PC-3 (cell line): ENCODE measurements around the gene DIP2B. TPM values are rescaled to one million over a fixed set of nuclear protein-coding genes. Genes with fewer than 3 reads are reported as not detected.
A peak's percentile ranks its signal among the peaks of the same experiment; 100 is the strongest.

Experiments
- ATAC-seq: fragments of 200-7000 bp; cut with Tn5 transposase; 2 replicates; pipeline ENCODE4 v1.9.1; 2020; ENCODE audit warnings: mild to moderate bottlenecking, moderate library complexity
- BruUV-seq: library from RNA; stranded (reverse); fragments of 400-500 nt; replicated peaks from 2 replicates; lab custom pipeline; 2021; lab: Mats Ljungman, UMichigan
- CTCF ChIA-PET: fragments of 300-600 bp; sonication (Branson Sonifier 250); formaldehyde crosslinking; loops from one replicate; lab custom pipeline; 2022; ENCODE audit warnings: antibody characterized with exemption; lab: Charles Lee
- POLR2A ChIA-PET: fragments of 300-600 bp; sonication (Branson Sonifier 250); formaldehyde crosslinking; loops from one replicate; lab custom pipeline; 2022; ENCODE audit warnings: antibody characterized with exemption; ENCODE audit not compliant: unreplicated experiment; lab: Charles Lee
- DNase-seq: peaks from one replicate; pipeline ENCODE4 v3.0.0-alpha.2; 2015
- H2AFZ ChIP-seq: fragments of 300-600 bp; sonication (generic); 2 replicates; pipeline ENCODE4 v1.6.0; 2016; ENCODE audit warnings: antibody characterized with exemption, low read length
- H3F3A ChIP-seq: fragments of 300-600 bp; sonication (generic); one replicate; pipeline ENCODE4 v1.6.0; 2017; ENCODE audit warnings: antibody characterized with exemption, low read length, control low read depth, mild to moderate bottlenecking; ENCODE audit not compliant: unreplicated experiment
- H3K27ac ChIP-seq: fragments of 300-600 bp; sonication (generic); 2 replicates; pipeline ENCODE4 v1.5.1; 2016; ENCODE audit warnings: mild to moderate bottlenecking, low read length
- H3K27me3 ChIP-seq: fragments of 300-600 bp; sonication (generic); 2 replicates; pipeline ENCODE4 v1.6.1; 2016; ENCODE audit warnings: low read length, mixed read lengths
- H3K36me3 ChIP-seq: fragments of 300-600 bp; sonication (generic); 2 replicates; pipeline ENCODE4 v1.6.1; 2016; ENCODE audit warnings: low read depth, mixed run types, low read length, mixed read lengths
- H3K4me1 ChIP-seq: fragments of 300-600 bp; sonication (generic); 2 replicates; pipeline ENCODE4 v1.5.1; 2016; ENCODE audit warnings: low read length; ENCODE audit not compliant: insufficient read depth
- H3K4me2 ChIP-seq: fragments of 300-600 bp; sonication (generic); 2 replicates; pipeline ENCODE4 v1.6.0; 2016; ENCODE audit warnings: low read length
- H3K4me3 ChIP-seq: fragments of 300-600 bp; sonication (generic); 2 replicates; pipeline ENCODE4 v1.5.1; 2016; ENCODE audit warnings: mild to moderate bottlenecking, low read length, mixed read lengths
- H3K79me2 ChIP-seq: fragments of 300-600 bp; sonication (generic); 2 replicates; pipeline ENCODE4 v1.6.1; 2017; ENCODE audit warnings: low read length, mixed read lengths
- H3K9ac ChIP-seq: fragments of 300-600 bp; sonication (generic); 2 replicates; pipeline ENCODE4 v1.6.0; 2016; ENCODE audit warnings: mild to moderate bottlenecking, low read length
- H3K9me2 ChIP-seq: fragments of 300-600 bp; sonication (generic); replicated peaks from 2 replicates; pipeline ENCODE4 v1.6.1; 2016; ENCODE audit warnings: mixed run types, low read length, mixed read lengths
- H3K9me3 ChIP-seq: fragments of 300-600 bp; sonication (generic); 2 replicates; pipeline ENCODE4 v1.6.1; 2016; ENCODE audit warnings: low read length, mixed read lengths
- H4K20me1 ChIP-seq: fragments of 300-600 bp; sonication (generic); 2 replicates; pipeline ENCODE4 v1.6.1; 2016; ENCODE audit warnings: low read length, mixed read lengths
- CTCF ChIP-seq: fragments of 300-600 bp; sonication (generic); conservative IDR thresholded peaks from 2 replicates; pipeline ENCODE4 v1.5.1; 2017; ENCODE audit warnings: antibody characterized with exemption, low read depth, mild to moderate bottlenecking, low read length
- EZH2 ChIP-seq: fragments of 300-600 bp; sonication (generic); IDR thresholded peaks from one replicate; pipeline ENCODE4 v1.6.1; 2017; ENCODE audit warnings: antibody characterized with exemption, mild to moderate bottlenecking, low read length; ENCODE audit not compliant: unreplicated experiment
- EZH2phosphoT487 ChIP-seq: fragments of 300-600 bp; sonication (generic); IDR thresholded peaks from 2 replicates; pipeline ENCODE4 v1.6.1; 2018; ENCODE audit warnings: mild to moderate bottlenecking, antibody characterized with exemption, low read length, borderline replicate concordance
- intact Hi-C: fragments of 100-400 bp; cut with micrococcal nuclease; formaldehyde crosslinking; loops from 2 replicates; pipeline ENCODE4 v1.9.0; 2023
- total RNA-seq: library from RNA; depleted of rRNA; stranded (reverse); fragments of >200 nt; gene quantifications from 2 replicates; pipeline ENCODE4 v1.2.3, GENCODE V29; 2014

DIP2B gene
- total RNA-seq, 1 experiment from 2014 or later, result 36.3 TPM

- Histone ChIP-seq H3K79me2 (peaks cover 76% of the 10 kb centered on the region), H3K4me3 (peak overlapping the region; percentile 71), H3F3A (no peaks in the 10 kb centered on the region), H3K4me2 (peak overlapping the region; percentile 93), H3K9ac (peak overlapping the region; percentile 98), H3K27me3 (no peaks in the 10 kb centered on the region), H3K36me3 (peaks cover 3% of the 10 kb centered on the region; the same call in 1 of the 2 replicates), H3K27ac (peak overlapping the region; percentile 97), H4K20me1 (0 out of 2 replicates have a peak, but pooled peaks cover 4% of the 10 kb centered on the region), H2AFZ (peak overlapping the region; percentile 87), H3K9me3 (no peaks in the 10 kb centered on the region), H3K9me2 (no peaks in the 10 kb centered on the region), H3K4me1 (peaks cover 28% of the 10 kb centered on the region)
- DNase-seq, result no peak
- POLR2A ChIA-PET, result interaction anchor here (0.5 to 1.4 kb wide), 4 partner anchors 8 to 262 kb away, joined by 3 to 11 read pairs (median 4); partner anchors contain the start of gene SLC11A2
- peak; percentile 42 for ATAC-seq
- CTCF ChIA-PET, result interaction anchor here (0.6 to 1.5 kb wide), 15 partner anchors 9 to 543 kb away, joined by 3 to 17 read pairs (median 5); partner anchors contain the start of gene SLC11A2
- TF ChIP-seq EZH2phosphoT487 (peak; percentile 70), CTCF (no peak)
- intact Hi-C loops, result loop anchor here (1.0 to 10.0 kb wide), 5 partner anchors 22 to 260 kb away; partner anchors contain the start of gene DIP2B
- no TSS peak for BruUV-seq
Measured at GRCh38 chr12:50764286-50765094, 259.7 kb downstream of the DIP2B start.

- Histone ChIP-seq H3K36me3 (peaks cover 8% of the 10 kb centered on the region; the same call in 1 of the 2 replicates), H3K9me3 (no peaks in the 10 kb centered on the region), H3K27me3 (no peaks in the 10 kb centered on the region), H3K9me2 (no peaks in the 10 kb centered on the region), H3K27ac (peak overlapping the region; percentile 97), H3K4me1 (peaks cover 28% of the 10 kb centered on the region), H4K20me1 (0 out of 2 replicates have a peak, but pooled peaks cover 4% of the 10 kb centered on the region), H3K4me3 (peak overlapping the region; percentile 71), H2AFZ (peak overlapping the region; percentile 87), H3F3A (no peaks in the 10 kb centered on the region), H3K9ac (peak overlapping the region; percentile 98), H3K4me2 (peak overlapping the region; percentile 93), H3K79me2 (peaks cover 84% of the 10 kb centered on the region)
- peak; percentile 58 for DNase-seq
- ATAC-seq, result peak; percentile 28
- TSS peak; percentile 47 for BruUV-seq
- TF ChIP-seq EZH2 (no peak), EZH2phosphoT487 (no peak), CTCF (peak; percentile 83)
- intact Hi-C loops, result loop anchor here (1.0 to 10.0 kb wide), 5 partner anchors 21 to 261 kb away; partner anchors contain the start of gene DIP2B
- POLR2A ChIA-PET, result interaction anchor here (0.6 kb wide), 1 partner anchor 151 kb away, joined by 4 read pairs; no protein-coding TSS in a partner anchor
- CTCF ChIA-PET, result interaction anchor here (0.6 to 1.5 kb wide), 14 partner anchors 8 to 544 kb away, joined by 3 to 17 read pairs (median 4); partner anchors contain the start of gene SLC11A2
Measured at GRCh38 chr12:50765095-50765911, 260.5 kb downstream of the DIP2B start.
